Stromal cell of bone marrow (primary cell): ENCODE measurements around the gene COL12A1.
A peak's percentile ranks its signal among the peaks of the same experiment; 100 is the strongest.

Experiments used
- DNase-seq: peaks from one replicate; pipeline ENCODE4 v3.0.0-alpha.2; 2012; ENCODE audit warnings: low read depth

COL12A1 gene

DNA sequence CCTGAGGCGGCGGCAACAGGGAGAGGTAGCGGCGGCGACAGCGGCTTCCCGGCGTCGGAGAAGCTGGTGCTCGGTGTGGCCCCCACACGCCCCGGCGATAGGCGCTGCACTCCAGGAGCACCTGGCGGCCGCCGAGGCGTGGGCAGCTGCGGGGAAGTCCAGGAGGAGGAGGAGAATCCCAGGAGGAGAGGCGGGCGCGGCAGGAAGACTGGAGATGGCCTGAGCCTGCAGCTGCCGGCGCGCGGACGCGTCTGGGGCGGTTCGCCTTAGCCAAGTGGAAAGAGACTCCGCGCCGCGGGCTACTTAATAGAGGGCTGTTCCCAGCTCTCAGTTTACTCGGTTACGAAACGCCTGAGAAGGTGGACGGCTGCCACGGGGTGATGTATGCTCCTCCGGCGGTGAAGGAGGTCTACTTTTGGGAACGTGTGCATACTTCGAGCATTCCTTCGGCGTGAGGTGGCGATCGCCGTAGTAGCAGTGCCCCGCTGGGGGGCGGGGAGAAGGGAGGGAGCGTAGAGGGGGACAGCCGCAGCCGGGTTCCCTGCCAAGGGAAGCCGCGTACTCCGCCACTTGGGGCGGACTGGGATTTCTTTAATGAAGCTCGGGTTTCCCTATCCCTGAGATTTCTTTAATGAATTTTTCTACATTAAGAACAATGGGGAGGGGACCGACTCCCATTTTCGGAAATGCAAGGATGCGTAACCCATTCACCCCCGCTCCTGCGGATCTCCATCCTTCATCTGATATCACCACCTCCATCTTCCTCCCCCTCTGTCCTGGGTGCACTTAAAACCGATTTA lies at the start of gene COL12A1:
COL12A1 (minus strand) TSS at position 278 of the 800 bp plus-strand sequence. CDS start 3,261 bp downstream, outside the sequence.
- DNase-seq = peak; percentile 94

DNA sequence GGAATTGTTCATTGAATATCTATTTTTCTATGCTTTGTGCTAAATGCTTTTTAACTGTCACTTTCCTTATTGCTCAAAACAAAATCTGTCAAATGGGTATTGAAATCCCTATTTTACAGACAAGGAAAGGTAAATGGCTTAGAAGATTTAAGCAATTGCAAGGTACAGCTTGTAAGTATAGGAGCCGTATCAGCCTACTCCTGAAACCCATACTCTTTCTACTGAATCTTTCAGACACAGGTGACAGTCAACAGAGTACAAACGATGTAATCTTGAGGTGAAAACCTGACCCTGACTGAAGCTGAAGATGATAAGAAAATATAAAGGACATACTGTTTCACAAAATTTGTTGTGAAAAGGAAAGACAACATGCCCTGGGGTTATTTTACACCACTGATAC lies 44.7 kb upstream of the COL12A1 start:
- DNase-seq = no peak

DNA sequence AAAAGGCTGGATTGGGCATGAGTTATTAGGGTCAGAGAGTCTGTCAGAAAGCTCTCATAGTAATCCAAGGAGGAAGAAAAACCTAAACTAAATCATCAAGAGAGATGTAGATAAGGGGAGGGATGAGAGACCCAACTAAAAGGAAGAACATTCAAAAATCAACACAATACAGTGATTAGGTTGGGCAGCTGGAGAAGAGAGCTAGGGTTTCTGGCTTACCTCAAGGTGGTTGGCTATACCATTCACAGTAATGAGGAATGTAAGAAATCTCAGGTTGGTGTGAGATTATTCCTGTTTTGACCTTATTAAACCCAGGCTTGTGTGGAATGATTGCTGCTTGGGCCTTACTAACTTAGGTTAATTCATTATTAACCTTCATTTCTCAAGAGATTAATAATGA lies 44.0 kb upstream of the COL12A1 start:
- no peak for DNase-seq

DNA sequence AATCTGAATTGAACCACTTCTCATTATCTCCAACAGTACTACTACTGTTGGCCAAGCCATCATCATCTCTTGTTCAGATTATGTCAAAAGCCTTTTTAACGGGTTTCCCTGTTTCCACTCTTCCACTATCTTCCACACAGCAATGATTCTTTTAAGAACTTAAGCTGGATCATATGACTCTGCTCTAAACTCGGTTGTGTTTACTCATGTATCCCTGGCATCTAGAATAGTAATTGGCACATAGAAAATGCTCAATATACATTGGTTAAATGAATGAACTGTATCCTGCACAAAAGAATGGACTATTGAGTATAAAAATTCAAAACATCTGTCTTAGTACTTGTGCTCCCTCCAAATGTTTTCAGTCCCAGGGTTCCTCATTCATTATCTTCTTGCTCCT lies 40.5 kb upstream of the COL12A1 start:
- no peak for DNase-seq

DNA sequence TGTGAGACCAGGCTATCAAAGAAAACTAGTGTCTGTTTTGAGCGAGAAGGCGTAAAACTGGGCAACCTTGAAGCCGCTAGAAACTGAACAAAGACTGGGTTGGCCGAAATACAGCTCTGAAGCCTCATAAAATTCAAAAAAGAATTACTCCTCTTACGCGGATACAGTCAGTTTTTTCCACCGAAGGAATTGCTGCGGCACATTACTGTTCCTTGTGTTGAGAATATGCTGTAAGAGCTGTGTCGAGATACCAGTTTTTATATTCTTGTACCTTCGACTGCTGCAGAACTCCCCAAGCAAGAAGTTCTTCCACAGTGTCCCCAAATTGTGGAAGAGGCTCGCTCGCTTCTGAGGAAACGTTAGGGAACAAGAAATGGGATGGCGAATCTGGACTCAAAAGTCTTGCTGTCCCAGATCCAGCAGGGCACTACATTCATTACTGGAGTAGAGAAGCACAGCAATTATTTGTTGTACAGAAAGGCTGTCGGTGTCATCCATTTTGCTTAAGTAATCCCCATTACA lies 38.3 kb upstream of the COL12A1 start:
- peak; percentile 13 for DNase-seq

DNA sequence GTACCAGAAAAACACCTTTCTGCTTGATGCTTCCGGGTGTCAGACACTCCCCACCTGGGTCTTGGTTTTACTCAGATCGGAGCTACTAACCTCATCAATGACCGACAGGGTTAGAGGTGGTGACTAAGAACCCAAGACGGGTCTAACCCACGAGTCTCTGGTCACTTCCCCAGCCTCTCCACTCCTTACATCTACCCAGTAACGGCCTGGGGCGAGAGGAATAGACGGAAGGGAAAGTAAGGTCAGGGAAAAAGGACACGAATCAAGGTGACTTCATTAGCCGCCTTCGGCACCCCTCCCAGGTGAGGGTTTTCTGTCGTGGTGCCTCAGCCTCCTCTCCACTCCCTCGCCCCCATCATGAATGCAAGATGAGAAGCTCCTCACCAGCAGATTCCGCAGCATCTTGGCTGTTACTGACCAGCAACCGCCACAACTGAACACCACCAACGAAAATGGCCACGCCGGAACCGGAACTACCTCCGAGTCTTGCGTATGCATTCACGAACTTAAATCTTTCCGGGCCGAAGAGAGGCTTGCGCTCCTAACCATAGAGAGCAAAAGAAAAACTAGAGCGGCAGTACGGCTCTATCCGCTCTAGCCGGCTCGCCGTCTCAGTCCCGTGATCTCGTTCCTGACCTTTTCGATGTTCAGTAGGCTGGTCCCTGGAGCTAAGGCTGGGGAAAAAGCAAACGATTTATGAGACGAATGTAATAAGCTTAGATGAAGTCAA lies 37.6 kb upstream of the COL12A1 start, which contains the start of gene COX7A2:
COX7A2 (minus strand) TSS at position 469 of the 730 bp plus-strand sequence; CDS start at position 402, 67 bp downstream.
- peak; percentile 97 for DNase-seq

DNA sequence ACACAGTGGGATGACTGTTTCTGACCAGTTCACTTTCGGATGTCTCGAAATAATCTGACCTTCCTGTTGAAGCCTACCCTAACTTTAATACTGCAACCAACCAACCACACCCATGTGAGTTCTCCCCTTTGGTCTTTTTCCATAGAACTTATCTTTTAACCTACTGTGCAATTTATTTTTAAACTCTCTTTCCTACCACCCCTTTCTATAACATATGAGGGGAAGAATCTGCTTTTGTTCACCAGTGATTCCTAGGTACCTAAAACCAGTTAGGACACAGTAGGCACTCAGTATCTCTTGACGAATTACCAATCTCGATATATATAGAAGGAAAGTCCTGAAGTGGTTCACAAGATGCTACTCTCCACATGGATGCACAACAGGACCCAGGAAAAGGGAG lies 30.8 kb upstream of the COL12A1 start:
- DNase-seq = no peak

DNA sequence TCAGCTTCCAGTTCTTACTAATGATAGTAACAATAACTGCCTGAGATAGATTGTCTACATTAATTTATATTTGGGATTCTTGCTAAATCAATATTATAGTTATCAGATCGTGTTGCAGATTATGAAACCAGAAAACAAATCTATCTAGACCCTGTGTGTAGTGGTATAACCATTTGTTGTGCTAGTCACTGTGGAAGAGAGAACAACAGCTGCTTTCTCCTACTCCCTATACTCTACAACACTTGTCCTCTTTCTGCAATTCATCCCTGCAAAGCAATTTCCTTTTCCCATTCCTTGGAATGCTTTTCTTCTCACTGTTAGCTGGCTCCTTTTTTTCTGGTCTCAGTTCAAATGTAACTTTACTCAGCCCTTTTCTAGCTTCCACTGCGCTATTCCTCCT lies 29.4 kb upstream of the COL12A1 start:
- DNase-seq = no peak

DNA sequence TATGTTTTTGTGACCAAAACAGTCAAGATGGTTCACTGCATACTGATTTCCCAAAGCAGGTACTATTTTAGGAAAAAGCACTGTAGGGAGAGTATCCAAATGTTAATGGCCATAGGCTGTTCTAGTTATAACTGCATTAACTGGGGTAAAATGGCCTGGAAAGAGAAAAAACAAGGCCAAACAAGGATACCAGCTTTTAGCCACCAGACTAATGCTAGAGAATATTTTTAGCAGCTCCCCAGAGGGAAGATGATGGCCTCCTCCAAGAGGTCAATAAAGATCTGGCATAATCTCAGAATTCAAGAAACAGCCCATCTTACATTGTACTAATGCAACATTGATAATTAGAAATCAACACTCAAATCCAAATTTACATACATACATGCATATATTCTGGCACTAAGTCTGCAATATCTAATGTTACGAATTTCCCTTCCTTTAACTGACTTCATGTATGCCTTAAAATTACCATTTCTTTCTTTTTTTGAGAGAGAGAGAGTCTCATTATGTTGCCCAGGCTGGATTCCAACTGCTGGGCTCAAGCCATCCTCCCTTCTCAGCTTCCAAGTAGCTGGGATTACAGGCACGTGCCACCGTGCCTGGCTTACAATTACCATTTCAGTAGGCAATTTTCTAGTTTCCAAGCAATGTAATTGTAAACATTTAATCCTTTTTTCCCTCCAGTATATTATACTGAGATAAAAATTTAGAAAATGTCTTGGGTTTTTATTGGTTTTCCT lies 28.4 kb upstream of the COL12A1 start:
- DNase-seq = no peak

DNA sequence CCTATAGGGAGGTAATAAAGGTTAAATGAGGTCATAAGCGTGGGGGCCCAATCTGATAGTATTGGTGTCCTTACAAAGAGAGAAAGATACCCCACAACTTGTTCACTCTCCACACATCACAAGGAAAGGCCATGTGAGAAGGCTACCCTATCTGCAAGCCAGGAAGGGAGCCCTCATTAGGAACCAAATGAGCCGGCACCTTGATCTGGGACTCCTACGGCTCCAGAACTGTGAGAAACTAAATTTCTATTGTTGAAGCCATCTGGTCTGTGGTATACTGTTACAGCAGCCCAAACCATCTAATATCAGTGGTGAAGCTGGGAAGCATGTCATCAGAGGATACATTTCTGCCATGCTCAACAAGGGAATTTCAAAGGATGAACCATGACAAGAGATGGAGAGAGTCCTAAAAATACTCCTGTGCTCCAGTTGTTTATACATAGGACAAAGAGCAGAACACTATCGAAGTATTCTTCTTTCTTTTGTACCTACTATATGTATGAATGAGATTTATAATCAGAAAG lies 27.3 kb upstream of the COL12A1 start:
- DNase-seq = no peak

DNA sequence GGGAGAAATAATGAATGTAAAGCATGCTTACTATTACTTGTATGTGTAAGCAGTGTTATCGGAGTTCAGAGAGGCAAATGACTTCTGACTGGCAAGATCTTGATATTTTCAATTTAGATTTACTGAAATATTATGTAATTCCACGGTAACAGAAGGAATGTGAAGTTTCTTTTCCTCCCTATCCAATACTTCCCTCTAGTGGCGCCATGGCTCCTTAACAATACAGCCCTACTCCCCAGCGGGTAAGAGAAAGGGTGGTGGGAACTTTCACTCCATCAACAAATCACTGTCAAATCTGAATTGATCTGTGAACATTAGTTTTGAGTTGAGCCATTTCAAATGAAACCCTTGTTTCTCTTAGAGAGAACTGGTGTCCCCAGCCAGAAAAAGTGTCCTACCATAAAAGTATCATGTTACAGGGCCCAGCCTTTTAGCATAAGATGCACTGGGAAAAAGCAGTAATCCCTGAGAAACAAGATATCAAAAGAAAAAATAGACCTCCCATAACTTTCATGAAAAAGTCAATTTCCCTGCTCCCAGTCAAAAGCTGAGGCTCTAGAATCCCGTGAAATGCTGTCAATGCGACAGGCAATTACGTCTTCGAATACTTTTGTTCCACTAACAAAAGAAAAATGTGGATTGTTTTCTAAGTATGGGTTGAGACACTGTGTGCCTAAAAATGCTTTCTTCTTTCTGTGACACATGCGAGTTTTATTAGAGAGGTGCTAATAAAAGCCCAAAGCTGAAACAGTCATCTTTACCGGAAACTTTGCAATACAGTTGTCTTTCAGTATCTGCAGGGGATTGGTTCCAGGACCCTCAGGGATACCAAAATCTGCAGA lies 24.9 kb upstream of the COL12A1 start:
- DNase-seq = peak; percentile 42

DNA sequence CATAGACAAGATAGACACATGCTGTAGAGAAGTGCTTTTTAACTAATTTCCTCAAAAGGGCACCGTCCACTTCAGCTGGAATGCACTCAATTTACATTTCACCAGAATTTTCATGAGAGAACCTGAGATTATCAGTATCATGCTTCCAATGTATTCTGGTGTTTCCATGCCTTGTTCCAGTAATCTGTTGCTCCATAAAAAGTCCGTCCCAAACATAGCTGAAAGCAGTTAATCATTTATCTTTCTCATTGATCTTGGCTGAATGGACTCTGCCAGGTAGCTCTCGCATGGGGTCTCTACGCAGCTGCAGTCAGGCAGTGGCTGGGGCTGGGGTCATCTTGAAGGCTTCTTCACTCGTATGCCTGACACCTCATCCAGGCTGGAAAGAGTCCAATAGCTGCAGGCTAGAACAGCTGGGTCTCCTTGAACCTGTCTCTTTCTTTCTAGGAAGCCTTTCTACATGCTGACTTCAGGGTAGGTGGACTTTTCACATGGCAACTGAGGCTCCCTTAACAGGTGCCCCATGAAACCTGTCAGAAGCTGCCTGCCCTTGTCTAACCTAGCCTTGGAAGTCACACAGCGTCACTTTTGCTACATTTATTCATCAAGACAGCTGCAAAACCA lies 18.6 kb upstream of the COL12A1 start:
- no peak for DNase-seq

DNA sequence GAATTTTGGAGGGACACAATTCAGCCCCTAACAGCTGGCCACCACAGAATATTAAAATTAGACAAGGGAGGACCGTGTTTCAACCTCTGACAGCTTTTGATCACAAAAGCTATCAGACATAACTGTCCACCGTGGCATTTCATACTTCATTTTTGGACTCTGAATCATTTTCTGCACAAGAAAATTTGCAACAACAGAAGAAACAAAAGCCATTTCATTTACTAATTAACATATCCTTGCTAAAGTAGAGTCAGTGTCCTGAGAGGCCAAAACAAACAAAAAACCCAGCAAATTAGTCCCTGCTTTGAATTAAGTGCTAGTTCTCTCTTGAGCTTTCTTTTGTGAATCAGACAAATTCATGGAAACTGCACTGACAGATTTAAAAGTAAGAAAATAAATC lies 17.6 kb upstream of the COL12A1 start:
- no peak for DNase-seq

DNA sequence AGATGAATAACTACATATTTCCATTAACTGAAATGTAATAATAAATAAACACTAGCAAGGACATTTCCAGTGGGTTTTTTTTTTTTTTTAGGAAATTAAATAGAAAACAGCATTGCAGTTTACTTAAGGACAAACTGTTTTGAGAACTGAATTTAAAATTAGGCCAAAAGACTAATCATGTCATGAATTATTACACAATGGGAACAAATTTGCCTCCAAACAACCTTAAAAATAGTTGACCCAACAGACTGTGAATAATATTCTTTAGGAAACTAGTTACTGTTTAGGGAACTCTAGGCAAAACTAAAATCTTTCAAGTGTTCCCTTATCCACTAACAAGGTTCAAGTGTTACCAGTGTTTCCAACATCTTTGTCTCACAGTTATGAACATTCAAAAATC lies 16.4 kb upstream of the COL12A1 start:
- DNase-seq = no peak

DNA sequence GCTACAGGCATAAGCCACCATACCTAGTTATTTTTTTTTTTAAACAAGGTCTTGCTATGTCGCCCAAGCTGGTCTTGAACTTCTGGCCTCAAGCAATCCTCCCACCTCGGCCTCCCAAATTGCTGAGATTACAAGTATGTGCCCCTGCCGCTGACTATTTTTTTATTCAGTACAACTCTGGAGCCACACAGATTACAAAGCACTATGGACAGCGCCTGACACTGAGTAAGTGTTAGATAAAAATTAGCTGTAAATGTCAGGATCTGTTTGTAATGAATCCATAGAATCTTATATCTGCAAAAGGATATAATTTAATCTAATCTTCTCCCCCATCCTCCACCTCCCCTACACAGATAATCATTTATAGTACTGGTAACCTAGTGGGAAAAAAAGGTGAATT lies 15.3 kb upstream of the COL12A1 start:
- DNase-seq = no peak

DNA sequence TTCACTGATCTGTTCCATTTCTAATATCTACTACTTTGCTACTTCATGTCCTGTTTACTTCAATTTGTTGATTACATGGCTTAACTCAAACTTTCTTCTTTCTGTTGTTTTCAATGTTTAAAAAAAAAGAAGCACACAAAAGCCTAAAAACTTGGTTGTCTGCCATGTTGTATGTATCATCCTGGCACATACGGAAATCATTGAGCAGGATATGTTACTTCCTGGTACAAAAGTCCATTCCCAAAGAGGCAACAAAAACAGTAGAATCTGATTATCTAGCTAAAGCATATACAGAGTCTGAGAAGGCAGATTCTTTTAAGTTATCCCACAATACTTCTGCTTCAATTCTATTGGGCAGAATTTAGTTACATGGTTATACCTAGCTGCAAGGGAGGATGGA lies 14.5 kb upstream of the COL12A1 start:
- DNase-seq = no peak

DNA sequence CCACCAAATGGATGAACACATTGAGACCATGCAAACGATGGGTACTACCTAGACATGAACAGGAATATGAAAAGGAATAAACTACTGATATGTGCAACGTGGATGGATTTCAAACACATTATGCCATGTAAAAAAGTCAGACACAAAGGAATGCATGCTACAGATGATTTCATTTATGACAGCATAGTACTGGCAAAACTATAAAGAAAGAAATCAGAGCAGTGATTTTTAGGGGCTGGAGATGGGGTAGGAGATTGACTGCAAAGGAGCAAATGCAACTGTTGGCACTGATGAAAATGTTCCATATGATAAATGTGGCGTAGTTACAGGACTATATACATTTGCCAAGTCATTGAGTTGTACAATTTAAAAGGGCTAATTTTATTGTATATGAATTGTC lies 13.4 kb upstream of the COL12A1 start:
- DNase-seq = no peak

DNA sequence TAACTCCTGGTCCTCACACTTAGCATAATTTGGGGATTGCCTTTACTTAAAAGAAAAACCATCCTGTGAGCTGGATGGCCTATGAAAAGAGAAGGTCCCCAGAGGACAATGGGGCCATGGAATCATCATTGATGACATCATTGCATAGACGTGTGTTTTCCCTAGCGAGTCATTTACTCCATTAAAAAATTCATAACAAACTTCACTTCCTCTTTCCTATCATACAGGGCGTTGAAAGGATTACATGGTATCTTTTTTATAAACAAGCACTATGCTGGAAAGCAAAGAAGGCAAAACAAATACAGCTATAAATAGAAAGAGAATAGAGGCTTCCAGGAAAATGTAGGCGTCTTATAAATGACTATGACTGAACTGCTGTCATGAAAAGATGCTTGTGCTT lies 11.3 kb upstream of the COL12A1 start:
- no peak for DNase-seq

DNA sequence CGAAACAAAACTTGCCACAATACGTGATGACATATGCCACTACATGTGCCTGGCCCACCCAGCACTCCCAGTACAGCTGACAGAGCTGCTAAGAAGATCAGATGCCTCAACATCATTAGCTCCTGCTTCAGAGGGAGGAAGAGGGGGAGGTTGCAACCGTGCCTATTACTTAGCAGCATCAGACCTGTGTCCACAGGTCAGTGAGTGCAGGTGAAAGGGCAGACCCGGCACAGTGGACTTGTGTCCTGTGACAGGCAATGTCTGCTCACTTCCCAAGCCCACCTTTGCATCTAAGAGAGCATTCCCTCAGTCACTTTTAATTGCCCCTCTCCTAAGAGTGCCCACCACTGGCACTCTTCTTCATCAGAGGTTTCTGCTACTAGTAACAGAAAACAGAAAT lies 9.4 kb upstream of the COL12A1 start:
- no peak for DNase-seq

DNA sequence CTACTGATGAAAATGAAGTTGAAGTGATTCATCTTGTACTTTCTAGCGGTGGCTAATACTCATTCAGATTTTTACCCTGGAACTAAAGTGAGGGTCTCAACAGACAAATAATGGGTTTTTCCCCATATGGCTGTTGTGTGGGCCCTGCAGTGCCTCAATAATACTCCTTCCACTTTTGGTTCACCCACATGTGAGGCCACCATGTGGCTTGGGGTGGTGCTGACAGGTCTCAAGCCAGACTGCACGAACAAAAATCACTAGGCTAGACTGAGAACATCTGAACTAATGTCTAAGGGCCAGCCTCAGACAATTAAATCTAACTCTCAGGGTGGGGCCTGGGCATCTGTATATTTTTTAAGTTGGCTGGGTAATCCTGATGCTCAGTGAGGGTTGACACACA lies 7.9 kb upstream of the COL12A1 start:
- no peak for DNase-seq

DNA sequence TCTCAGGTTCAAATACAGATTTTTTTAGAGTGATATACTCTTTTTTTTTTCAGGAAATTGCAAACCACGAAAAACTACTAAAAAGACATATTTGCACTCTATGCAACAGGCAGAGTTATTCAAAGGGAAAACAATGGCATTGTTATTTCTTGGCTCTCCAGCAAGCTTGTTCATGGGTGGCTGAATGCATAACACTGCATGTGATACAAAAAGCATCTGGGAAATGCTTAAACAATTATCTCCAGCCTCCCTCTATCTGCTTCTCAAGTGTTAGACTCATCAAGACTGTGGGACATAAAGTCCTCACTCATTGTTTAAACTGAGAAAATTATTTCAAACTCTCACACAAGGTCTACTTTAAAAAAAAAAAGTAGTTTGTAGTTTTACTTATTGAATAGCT lies 7.3 kb upstream of the COL12A1 start:
- no peak for DNase-seq
